PC-3 (cell line): ENCODE results near the gene ADD1. TPM values are rescaled to one million over a fixed set of nuclear protein-coding genes. Genes with fewer than 3 reads are reported as not detected.

Experiments used
- ATAC-seq: fragments of 200-7000 bp; cut with Tn5 transposase; 2 replicates; pipeline ENCODE4 v1.9.1; 2020; ENCODE audit warnings: mild to moderate bottlenecking, moderate library complexity
- BruUV-seq: library from RNA; stranded (reverse); fragments of 400-500 nt; replicated peaks from 2 replicates; lab custom pipeline; 2021; lab: Mats Ljungman, UMichigan
- CTCF ChIA-PET: fragments of 300-600 bp; sonication (Branson Sonifier 250); formaldehyde crosslinking; loops from one replicate; lab custom pipeline; 2022; ENCODE audit warnings: antibody characterized with exemption; lab: Charles Lee
- POLR2A ChIA-PET: fragments of 300-600 bp; sonication (Branson Sonifier 250); formaldehyde crosslinking; loops from one replicate; lab custom pipeline; 2022; ENCODE audit warnings: antibody characterized with exemption; ENCODE audit not compliant: unreplicated experiment; lab: Charles Lee
- DNase-seq: peaks from one replicate; pipeline ENCODE4 v3.0.0-alpha.2; 2015
- H2AFZ ChIP-seq: fragments of 300-600 bp; sonication (generic); 2 replicates; pipeline ENCODE4 v1.6.0; 2016; ENCODE audit warnings: antibody characterized with exemption, low read length
- H3F3A ChIP-seq: fragments of 300-600 bp; sonication (generic); one replicate; pipeline ENCODE4 v1.6.0; 2017; ENCODE audit warnings: antibody characterized with exemption, low read length, control low read depth, mild to moderate bottlenecking; ENCODE audit not compliant: unreplicated experiment
- H3K27ac ChIP-seq: fragments of 300-600 bp; sonication (generic); 2 replicates; pipeline ENCODE4 v1.5.1; 2016; ENCODE audit warnings: mild to moderate bottlenecking, low read length
- H3K27me3 ChIP-seq: fragments of 300-600 bp; sonication (generic); 2 replicates; pipeline ENCODE4 v1.6.1; 2016; ENCODE audit warnings: low read length, mixed read lengths
- H3K36me3 ChIP-seq: fragments of 300-600 bp; sonication (generic); 2 replicates; pipeline ENCODE4 v1.6.1; 2016; ENCODE audit warnings: low read depth, mixed run types, low read length, mixed read lengths
- H3K4me1 ChIP-seq: fragments of 300-600 bp; sonication (generic); 2 replicates; pipeline ENCODE4 v1.5.1; 2016; ENCODE audit warnings: low read length; ENCODE audit not compliant: insufficient read depth
- H3K4me2 ChIP-seq: fragments of 300-600 bp; sonication (generic); 2 replicates; pipeline ENCODE4 v1.6.0; 2016; ENCODE audit warnings: low read length
- H3K4me3 ChIP-seq: fragments of 300-600 bp; sonication (generic); 2 replicates; pipeline ENCODE4 v1.5.1; 2016; ENCODE audit warnings: mild to moderate bottlenecking, low read length, mixed read lengths
- H3K79me2 ChIP-seq: fragments of 300-600 bp; sonication (generic); 2 replicates; pipeline ENCODE4 v1.6.1; 2017; ENCODE audit warnings: low read length, mixed read lengths
- H3K9ac ChIP-seq: fragments of 300-600 bp; sonication (generic); 2 replicates; pipeline ENCODE4 v1.6.0; 2016; ENCODE audit warnings: mild to moderate bottlenecking, low read length
- H3K9me2 ChIP-seq: fragments of 300-600 bp; sonication (generic); replicated peaks from 2 replicates; pipeline ENCODE4 v1.6.1; 2016; ENCODE audit warnings: mixed run types, low read length, mixed read lengths
- H3K9me3 ChIP-seq: fragments of 300-600 bp; sonication (generic); 2 replicates; pipeline ENCODE4 v1.6.1; 2016; ENCODE audit warnings: low read length, mixed read lengths
- H4K20me1 ChIP-seq: fragments of 300-600 bp; sonication (generic); 2 replicates; pipeline ENCODE4 v1.6.1; 2016; ENCODE audit warnings: low read length, mixed read lengths
- CTCF ChIP-seq: fragments of 300-600 bp; sonication (generic); conservative IDR thresholded peaks from 2 replicates; pipeline ENCODE4 v1.5.1; 2017; ENCODE audit warnings: antibody characterized with exemption, low read depth, mild to moderate bottlenecking, low read length
- EZH2 ChIP-seq: fragments of 300-600 bp; sonication (generic); IDR thresholded peaks from one replicate; pipeline ENCODE4 v1.6.1; 2017; ENCODE audit warnings: antibody characterized with exemption, mild to moderate bottlenecking, low read length; ENCODE audit not compliant: unreplicated experiment
- EZH2phosphoT487 ChIP-seq: fragments of 300-600 bp; sonication (generic); IDR thresholded peaks from 2 replicates; pipeline ENCODE4 v1.6.1; 2018; ENCODE audit warnings: mild to moderate bottlenecking, antibody characterized with exemption, low read length, borderline replicate concordance
- intact Hi-C: fragments of 100-400 bp; cut with micrococcal nuclease; formaldehyde crosslinking; loops from 2 replicates; pipeline ENCODE4 v1.9.0; 2023
- total RNA-seq: library from RNA; depleted of rRNA; stranded (reverse); fragments of >200 nt; gene quantifications from 2 replicates; pipeline ENCODE4 v1.2.3, GENCODE V29; 2014

Gene ADD1
- total RNA-seq, 1 experiment from 2014 or later: 118 TPM

GRCh38 chr4:2842687-2843262, 869 bp upstream of the ADD1 start:
- Histone ChIP-seq H3K9me3 (no peaks in the 10 kb centered on the region), H3K27me3 (no peaks in the 10 kb centered on the region), H3K27ac (no peak overlapping the region), H3K4me1 (peaks cover 14% of the 10 kb centered on the region), H3K9me2 (no peaks in the 10 kb centered on the region), H3K36me3 (no peaks in the 10 kb centered on the region), H2AFZ (peak overlapping the region; percentile 89), H3K9ac (peak overlapping the region; percentile 92), H3K4me2 (peak overlapping the region; percentile 95), H3F3A (no peaks in the 10 kb centered on the region), H3K79me2 (peaks cover 38% of the 10 kb centered on the region), H3K4me3 (peak overlapping the region; percentile 91), H4K20me1 (peaks cover 10% of the 10 kb centered on the region; the same call in 1 of the 2 replicates)
- DNase-seq (no peak), ATAC-seq (no peak; the same call in 1 of the 2 replicates)
- no peak for TF ChIP-seq EZH2
- no peak for TF ChIP-seq CTCF
- TF ChIP-seq EZH2phosphoT487: no peak
- intact Hi-C loops: loop anchor here (10.0 kb wide), 2 partner anchors 62 to 78 kb away; no protein-coding TSS in a partner anchor
- ChIA-PET CTCF (no interaction called here), POLR2A (no interaction called here)
- BruUV-seq: TSS peak; percentile 76

- CTCF ChIA-PET: no interaction called here
- POLR2A ChIA-PET: interaction anchor here (0.6 kb wide), 1 partner anchor 89 kb away, joined by 3 read pairs; no protein-coding TSS in a partner anchor
- H2AFZ ChIP-seq: peak overlapping the region; percentile 56
- H3K9ac ChIP-seq: peak overlapping the region; percentile 92
- peaks cover 10% of the 10 kb centered on the region; the same call in 1 of the 2 replicates for H4K20me1 ChIP-seq
- H3K27ac ChIP-seq: no peak overlapping the region
- DNase-seq: peak; percentile 6
- H3K36me3 ChIP-seq: no peaks in the 10 kb centered on the region
- peak overlapping the region; percentile 97 for H3K4me3 ChIP-seq
- BruUV-seq: no TSS peak
- H3K9me2 ChIP-seq: no peaks in the 10 kb centered on the region
- peak; percentile 19 for ATAC-seq
- H3K9me3 ChIP-seq: no peaks in the 10 kb centered on the region
- peaks cover 51% of the 10 kb centered on the region for H3K79me2 ChIP-seq
- intact Hi-C loops: loop anchor here (10.0 kb wide), 2 partner anchors 61 to 79 kb away; no protein-coding TSS in a partner anchor
- TF ChIP-seq EZH2phosphoT487 (no peak), CTCF (no peak), EZH2 (no peak)
- peaks cover 14% of the 10 kb centered on the region for H3K4me1 ChIP-seq
- H3K27me3 ChIP-seq: no peaks in the 10 kb centered on the region
- peak overlapping the region; percentile 99 for H3K4me2 ChIP-seq
- H3F3A ChIP-seq: no peaks in the 10 kb centered on the region
Measured at GRCh38 chr4:2843941-2844584, 419 bp downstream of the ADD1 start.

DNA sequence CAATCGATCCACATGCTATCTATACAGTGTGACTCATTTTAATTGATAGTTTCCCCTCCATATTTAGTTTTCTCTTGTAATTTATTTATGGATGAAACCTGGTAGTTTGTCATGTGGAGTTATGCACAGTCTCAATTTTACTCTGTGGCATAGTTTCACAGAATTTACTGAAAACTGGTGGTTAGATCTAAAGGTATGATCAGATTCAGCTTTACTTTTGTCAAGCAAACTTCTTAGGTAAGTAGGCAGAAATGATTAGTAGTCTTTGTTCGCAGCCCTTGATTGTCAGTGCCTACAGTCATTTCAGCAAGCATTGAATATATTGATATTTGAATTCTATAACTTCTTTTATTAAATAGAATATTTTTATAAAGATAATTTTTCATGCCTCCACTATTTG, 2.5 kb downstream of the ADD1 start:
- Histone ChIP-seq H3K9ac (no peak overlapping the region), H3K27ac (no peak overlapping the region), H3K9me2 (no peaks in the 10 kb centered on the region), H3K4me1 (peaks cover 14% of the 10 kb centered on the region), H3K36me3 (no peaks in the 10 kb centered on the region), H3K27me3 (no peaks in the 10 kb centered on the region), H3K4me3 (0 out of 2 replicates have a peak overlapping the region, but pooled peaks have one; percentile 97), H4K20me1 (peaks cover 10% of the 10 kb centered on the region; the same call in 1 of the 2 replicates), H3K79me2 (peaks cover 69% of the 10 kb centered on the region), H3K4me2 (peak overlapping the region; percentile 99; the same call in 1 of the 2 replicates), H3K9me3 (no peaks in the 10 kb centered on the region), H3F3A (no peaks in the 10 kb centered on the region), H2AFZ (no peak overlapping the region)
- no peak for DNase-seq
- BruUV-seq: no TSS peak
- TF ChIP-seq CTCF (no peak), EZH2 (no peak), EZH2phosphoT487 (no peak)
- POLR2A ChIA-PET: no interaction called here
- intact Hi-C loops: loop anchor here (10.0 kb wide), 2 partner anchors 59 to 81 kb away; no protein-coding TSS in a partner anchor
- CTCF ChIA-PET: no interaction called here
- ATAC-seq: no peak
